Astrocyte of the spinal cord (primary cell): ENCODE measurements around the gene TOR2A.

Source experiments
- DNase-seq: peaks from one replicate; pipeline ENCODE4 v3.0.0; 2011; ENCODE audit warnings: low read depth, low spot score
- H3K4me3 ChIP-seq: 2 replicates; pipeline ENCODE4 v1.5.1; 2011; ENCODE audit warnings: low read depth, mild to moderate bottlenecking, low read length, moderate library complexity
- in situ Hi-C: cut with HindIII; loops from 2 replicates; pipeline ENCODE4 v1.10.0; 2017; ENCODE audit warnings: low sequenced_read_pairs
- TF ChIP-seq, protein P1 (sequence below): IDR thresholded peaks from 2 replicates; pipeline ENCODE4 v1.5.1; 2012; ENCODE audit warnings: low read depth, mild to moderate bottlenecking, low read length, inconsistent platforms

Gene TOR2A

DNA sequence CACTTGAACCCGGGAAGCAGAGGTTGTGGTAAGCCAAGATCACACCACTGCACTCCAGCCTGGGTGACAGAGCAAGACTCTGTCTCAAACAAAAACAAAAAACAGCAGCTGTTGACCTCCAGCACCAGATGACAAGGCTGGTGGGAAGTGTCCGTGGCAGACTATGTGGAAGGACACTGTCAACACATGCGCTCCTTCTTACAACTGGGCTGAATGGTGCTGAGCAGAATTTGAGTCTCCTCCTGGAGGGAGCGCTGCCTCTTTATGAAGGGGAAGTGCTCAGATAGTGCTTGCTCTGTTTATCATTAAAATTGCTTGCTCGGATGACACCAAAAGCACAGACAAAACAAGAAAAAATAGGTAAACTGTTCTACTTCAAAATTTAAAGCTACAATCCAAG lies 37.5 kb downstream of the TOR2A start:
- DNase-seq = no peak
- TF ChIP-seq, protein P1, sequence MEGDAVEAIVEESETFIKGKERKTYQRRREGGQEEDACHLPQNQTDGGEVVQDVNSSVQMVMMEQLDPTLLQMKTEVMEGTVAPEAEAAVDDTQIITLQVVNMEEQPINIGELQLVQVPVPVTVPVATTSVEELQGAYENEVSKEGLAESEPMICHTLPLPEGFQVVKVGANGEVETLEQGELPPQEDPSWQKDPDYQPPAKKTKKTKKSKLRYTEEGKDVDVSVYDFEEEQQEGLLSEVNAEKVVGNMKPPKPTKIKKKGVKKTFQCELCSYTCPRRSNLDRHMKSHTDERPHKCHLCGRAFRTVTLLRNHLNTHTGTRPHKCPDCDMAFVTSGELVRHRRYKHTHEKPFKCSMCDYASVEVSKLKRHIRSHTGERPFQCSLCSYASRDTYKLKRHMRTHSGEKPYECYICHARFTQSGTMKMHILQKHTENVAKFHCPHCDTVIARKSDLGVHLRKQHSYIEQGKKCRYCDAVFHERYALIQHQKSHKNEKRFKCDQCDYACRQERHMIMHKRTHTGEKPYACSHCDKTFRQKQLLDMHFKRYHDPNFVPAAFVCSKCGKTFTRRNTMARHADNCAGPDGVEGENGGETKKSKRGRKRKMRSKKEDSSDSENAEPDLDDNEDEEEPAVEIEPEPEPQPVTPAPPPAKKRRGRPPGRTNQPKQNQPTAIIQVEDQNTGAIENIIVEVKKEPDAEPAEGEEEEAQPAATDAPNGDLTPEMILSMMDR = no peak
- in situ Hi-C loops = no loop called here
- no peak overlapping the region for H3K4me3 ChIP-seq

DNA sequence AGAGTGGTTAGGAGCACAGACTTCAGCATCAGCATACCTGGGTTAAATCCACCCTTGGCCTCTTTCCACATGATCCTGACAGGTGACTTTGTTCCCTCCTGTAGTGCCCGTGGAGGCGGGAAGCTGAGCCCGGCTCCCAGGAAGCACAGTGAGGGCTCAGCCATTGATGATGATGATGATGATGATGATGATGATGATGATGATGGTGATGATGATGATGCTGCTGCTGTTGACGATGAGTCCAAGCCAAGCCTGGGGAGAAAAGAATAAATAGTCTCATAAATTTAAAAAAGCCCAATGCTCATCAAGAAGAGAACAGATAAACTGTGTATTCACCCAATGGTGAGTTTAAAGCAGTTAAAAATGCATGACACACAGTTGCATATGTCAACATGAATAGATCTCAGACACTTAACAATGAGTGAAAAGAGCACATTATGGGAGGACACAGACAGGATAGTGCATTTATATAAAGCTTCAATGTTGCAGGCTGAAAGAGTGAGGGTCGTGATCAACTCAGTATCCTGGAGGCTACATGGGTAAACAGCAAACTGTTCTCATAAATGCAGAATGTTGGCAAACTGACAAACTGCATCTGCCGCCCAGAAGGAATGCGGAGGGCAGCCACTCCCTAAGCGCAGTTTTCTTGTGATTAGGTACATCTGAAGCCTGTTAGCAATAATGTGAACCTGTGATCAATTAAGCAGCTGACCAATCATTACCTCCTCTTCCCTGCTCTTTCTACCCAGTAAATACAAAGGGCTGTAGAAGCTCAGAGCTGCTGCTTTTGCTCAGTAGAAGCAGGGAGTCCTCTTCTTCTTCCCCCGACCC lies 40.0 kb downstream of the TOR2A start:
- TF ChIP-seq, protein P1 = no peak
- DNase-seq = no peak
- in situ Hi-C loops = no loop called here
- no peak overlapping the region for H3K4me3 ChIP-seq

DNA sequence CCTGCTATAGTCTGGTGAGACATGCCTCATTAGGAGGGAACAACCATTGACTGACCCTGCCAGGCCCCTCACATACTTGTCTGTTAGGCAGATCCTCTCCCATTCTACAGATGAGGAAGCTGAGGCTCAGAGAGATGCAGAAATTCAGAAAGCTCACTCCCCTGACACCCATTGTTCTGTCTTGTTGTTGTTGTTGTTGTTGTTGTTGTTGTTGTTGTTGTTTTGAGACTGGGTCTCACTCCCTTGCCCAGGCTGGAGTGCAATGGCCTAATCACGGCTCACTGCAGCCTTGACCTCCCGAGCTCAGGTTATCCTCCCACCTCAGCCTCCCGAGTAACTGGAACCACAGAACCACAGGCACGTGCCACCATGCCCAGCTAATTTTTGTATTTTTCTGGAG lies 41.4 kb downstream of the TOR2A start:
- DNase-seq = no peak
- TF ChIP-seq, protein P1 = no peak
- H3K4me3 ChIP-seq = no peak overlapping the region
- in situ Hi-C loops = no loop called here

DNA sequence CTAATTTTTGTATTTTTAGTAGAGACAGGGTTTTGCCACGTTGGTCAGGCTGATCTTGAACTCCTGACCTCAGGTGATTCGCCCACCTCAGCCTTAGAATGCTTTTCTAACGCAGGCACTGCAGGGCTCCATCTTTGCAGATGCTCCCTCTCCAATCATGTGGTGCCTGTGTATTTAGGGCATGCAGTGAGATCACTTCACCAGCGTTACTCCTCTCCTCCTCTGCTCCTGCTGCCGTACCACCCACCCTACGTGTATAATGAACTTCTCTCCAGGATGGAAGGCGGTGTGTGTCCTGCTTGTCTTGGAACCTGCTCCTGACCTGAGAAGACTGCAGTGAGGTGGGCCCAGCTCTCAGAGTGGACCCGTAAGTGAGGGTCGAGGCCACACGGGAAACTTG lies 42.0 kb downstream of the TOR2A start:
- in situ Hi-C loops = no loop called here
- DNase-seq = no peak
- TF ChIP-seq, protein P1 = no peak
- H3K4me3 ChIP-seq = no peak overlapping the region

DNA sequence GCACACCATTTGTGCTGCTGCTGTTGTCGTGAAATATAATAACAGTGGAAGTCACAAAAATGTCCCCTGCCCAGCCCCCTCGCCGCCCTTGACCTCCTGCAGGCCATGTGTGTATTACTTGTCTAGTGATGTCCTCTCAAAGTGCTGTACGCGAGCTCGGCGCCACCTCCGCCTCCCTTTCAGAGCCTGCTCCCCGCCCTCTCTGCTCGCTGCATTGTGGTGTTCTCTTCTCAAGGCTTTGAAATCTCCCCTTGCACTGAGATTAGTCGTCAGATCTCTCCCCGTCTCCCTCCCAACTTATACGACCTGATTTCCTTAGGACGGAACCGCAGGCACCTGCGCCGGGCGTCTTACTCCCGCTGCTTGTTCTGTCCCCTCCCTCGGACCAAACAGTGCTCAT lies 43.0 kb downstream of the TOR2A start:
- in situ Hi-C loops = no loop called here
- H3K4me3 ChIP-seq = no peak overlapping the region
- TF ChIP-seq, protein P1 = no peak
- no peak for DNase-seq

DNA sequence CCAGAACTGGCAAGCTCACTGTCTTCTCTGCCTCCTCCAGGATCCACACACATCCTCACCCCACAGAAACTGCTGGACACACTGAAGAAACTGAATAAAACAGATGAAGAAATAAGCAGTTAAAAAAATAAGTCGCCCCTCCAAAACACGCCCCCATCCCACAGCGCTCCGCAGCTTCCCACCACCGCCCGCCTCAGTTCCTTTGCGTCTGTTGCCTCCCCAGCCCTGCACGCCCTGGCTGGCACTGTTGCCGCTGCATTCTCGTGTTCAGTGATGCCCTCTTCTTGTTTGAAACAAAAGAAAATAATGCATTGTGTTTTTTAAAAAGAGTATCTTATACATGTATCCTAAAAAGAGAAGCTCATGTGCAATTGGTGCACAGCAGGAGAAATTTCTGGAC lies 44.4 kb downstream of the TOR2A start:
- H3K4me3 ChIP-seq = no peak overlapping the region
- DNase-seq = no peak
- TF ChIP-seq, protein P1 = no peak
- in situ Hi-C loops = no loop called here
